Adrenal gland (tissue), 12 donors: ENCODE results near the gene RPE. TPM values are rescaled to one million over a fixed set of nuclear protein-coding genes. Genes with fewer than 3 reads are reported as not detected.

Experiments
- DNase-seq, 7 donors: peaks; one replicate each; pipeline ENCODE4 v3.0.0-alpha.2; 2019 to 2020
- H3K27ac ChIP-seq, 5 donors: fragments of 200-600 bp; sonication (generic) in 4 of 5; 1 replicate in 3 of 5; 2 replicates in 2 of 5; pipeline versions ENCODE4 v1.5.1 to v1.8.0; 2016 to 2020; ENCODE audit warnings: mild to moderate bottlenecking in 1 of 5
- H3K27me3 ChIP-seq: fragments of 200-600 bp; 2 replicates; pipeline ENCODE4 v1.8.0; 2021
- H3K36me3 ChIP-seq, 2 donors: fragments of 200-600 bp; replicated peaks in 1 of 2; 1 replicate in 1 of 2; 2 replicates in 1 of 2; pipeline versions ENCODE4 v1.5.1 to v1.8.0; 2018 to 2022
- H3K4me1 ChIP-seq, 2 donors: fragments of 200-600 bp; replicated peaks in 1 of 2; 1 replicate in 1 of 2; 2 replicates in 1 of 2; pipeline versions ENCODE4 v1.5.1 to v1.8.0; 2018 to 2021
- H3K4me3 ChIP-seq, 4 donors: fragments of 200-600 bp; sonication (generic) in 3 of 4; one replicate each; pipeline ENCODE4 v1.5.1; 2016 to 2018
- H3K9me3 ChIP-seq, 3 donors: fragments of 200-600 bp; sonication (generic) in 1 of 3; replicated peaks in 1 of 3; 1 replicate in 2 of 3; 2 replicates in 1 of 3; pipeline versions ENCODE4 v1.5.1 to v1.8.0; 2016 to 2021
- POLR2A ChIP-seq, 2 donors: fragments of 450-650 bp; IDR thresholded peaks; one replicate each; pipeline ENCODE4 v1.6.1; 2017; ENCODE audit warnings: antibody characterized with exemption in 2 of 2, mild to moderate bottlenecking in 2 of 2, moderate library complexity in 1 of 2
- WGBS, 4 donors: extraction: QIAGEN DNeasy Blood & Tissue Kit in 2 of 4; methylation state at CpG; one replicate each; pipeline versions ENCODE4 v1.1.5 to v1.1.7; 2013 to 2017; 5-methylcytosine and 5-hydroxymethylcytosine counted together
- intact Hi-C, 2 donors: fragments of 100-400 bp; cut with DNase I; formaldehyde crosslinking; loops; one replicate each; pipeline versions ENCODE4 v1.14.1 to v1.15.0; 2022 to 2023
- polyA plus RNA-seq, 3 donors: library from polyadenylated mRNA; stranded (reverse); fragments of 200-250 nt in 2 of 3; fragments of 350-450 nt in 1 of 3; fragmentation: Illumina TruSeq in 1 of 3; extraction: RNeasy Lipid Tissue Mini Kit (QIAGEN cat#74804) in 1 of 3; gene quantifications; one replicate each; pipeline ENCODE4 v1.2.3, GENCODE V29; 2013 to 2014
- total RNA-seq, 9 donors: library from RNA; depleted of rRNA in 4 of 9; stranded (reverse); fragments of >200 nt in 4 of 9; fragments of 120-200 nt in 1 of 9; fragmentation: NEBNext Ultra II Directional in 1 of 9; extraction: Animal tissue kit (Norgen Biotek cat#: 25700) in 1 of 9; gene quantifications; one replicate each; pipeline versions ENCODE4 v1.1.0 to v1.2.4, GENCODE V29; 2013 to 2023
- TF ChIP-seq, protein P1 (sequence below), 6 experiments: fragments of 450-650 bp in 4 of 6; fragments of 200-600 bp in 2 of 6; sonication (generic) in 1 of 6; IDR thresholded peaks; 1 replicate in 5 of 6; 2 replicates in 1 of 6; pipeline versions ENCODE4 v1.5.1 to v1.8.0; 2016 to 2021; ENCODE audit warnings: antibody characterized with exemption in 6 of 6, mild to moderate bottlenecking in 2 of 6, moderate library complexity in 1 of 6
- donor health status: healthy with polysubstance abuse.
- donor health status: Bipolar disorder and iron deficiency.
- donor health status: DM: yes; HTN: yes; CAD: no.
- donor health status: DM: no; HTN: no; CAD: no.
- donor health status: DM: no; HTN: no; CAD: no.
- donor health status: DM: yes; HTN: yes; CAD: no.

RPE gene
- total and polyA plus RNA-seq, 12 donors: 12.6 to 221 (median 67.1) TPM

DNA sequence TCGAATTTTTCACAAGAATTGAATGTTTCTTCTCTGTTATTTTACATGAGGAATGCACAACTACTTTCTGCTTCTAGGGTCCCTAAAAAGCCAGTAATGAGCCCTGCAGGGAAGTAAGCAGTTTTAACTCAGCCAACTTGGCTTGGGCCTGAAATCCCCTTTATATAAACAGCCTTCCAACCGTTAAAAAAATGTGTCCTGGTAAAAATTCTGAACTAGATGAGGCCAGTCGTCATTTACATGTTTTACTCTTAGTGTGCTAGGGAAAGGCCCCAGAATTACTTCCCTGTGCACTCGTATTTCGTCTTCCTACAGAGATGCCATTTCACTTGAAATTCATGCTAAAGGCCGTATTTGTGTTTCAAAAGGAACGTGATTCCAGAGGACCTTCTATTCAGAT lies 42.4 kb upstream of the RPE start:
- WGBS, 4 donors: 78 to 82% (median 81%) methylated on average over 7 of the region's 7 CpGs
- no peak for TF ChIP-seq POLR2A (IDR thresholded peaks at IDR 0.05)
- TF ChIP-seq, protein P1, sequence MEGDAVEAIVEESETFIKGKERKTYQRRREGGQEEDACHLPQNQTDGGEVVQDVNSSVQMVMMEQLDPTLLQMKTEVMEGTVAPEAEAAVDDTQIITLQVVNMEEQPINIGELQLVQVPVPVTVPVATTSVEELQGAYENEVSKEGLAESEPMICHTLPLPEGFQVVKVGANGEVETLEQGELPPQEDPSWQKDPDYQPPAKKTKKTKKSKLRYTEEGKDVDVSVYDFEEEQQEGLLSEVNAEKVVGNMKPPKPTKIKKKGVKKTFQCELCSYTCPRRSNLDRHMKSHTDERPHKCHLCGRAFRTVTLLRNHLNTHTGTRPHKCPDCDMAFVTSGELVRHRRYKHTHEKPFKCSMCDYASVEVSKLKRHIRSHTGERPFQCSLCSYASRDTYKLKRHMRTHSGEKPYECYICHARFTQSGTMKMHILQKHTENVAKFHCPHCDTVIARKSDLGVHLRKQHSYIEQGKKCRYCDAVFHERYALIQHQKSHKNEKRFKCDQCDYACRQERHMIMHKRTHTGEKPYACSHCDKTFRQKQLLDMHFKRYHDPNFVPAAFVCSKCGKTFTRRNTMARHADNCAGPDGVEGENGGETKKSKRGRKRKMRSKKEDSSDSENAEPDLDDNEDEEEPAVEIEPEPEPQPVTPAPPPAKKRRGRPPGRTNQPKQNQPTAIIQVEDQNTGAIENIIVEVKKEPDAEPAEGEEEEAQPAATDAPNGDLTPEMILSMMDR (IDR thresholded peaks at IDR 0.05): no peak
- intact Hi-C loops: no loop called here

DNA sequence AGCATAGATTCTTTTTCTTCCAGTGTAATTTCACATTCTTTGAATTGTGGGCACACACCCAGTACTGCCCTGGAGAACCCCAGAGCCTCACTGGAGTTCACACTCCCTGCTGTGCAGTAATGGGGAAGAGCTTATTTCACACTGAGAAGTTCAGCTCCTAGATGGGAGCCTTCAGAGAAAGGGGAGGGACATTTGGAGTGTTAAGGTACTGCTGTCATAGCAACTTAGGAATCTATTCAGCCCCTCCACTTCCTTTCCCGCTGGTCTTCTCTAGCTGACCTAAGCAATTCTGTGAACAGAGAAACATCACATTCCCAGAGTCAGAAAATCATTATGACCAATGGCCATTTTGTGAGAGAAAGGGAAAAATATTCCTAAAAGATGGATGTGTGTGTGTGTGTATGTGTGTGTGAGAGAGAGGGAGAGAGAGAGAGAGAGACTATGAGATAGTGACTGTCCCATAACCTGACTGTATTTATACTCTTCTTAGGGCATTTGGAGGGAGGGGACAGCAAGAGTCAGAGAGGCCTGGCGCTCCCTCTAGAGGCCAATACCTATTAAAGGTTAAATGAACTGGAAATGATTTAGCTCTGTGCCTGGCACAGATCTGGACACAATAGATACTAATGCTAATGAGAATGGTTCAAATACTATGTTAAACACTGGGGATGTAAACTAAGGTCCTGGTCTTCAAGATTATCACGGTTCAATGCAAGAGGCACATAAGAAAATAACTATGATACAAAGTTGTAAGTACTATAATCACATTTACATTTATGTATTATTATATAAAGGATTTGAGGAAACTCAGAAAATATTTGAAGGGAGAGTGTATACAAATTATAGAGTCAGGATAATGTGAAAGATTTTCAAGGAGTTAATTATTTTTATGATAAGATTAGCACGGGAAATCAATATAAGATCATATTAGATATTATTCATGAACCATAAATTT lies 41.5 kb upstream of the RPE start:
- intact Hi-C loops: no loop called here
- 25 to 33% (median 29%) methylated on average over 4 of the region's 4 CpGs for WGBS, 4 donors
- peak; percentile 56 to 82 (median 68) for DNase-seq
- no peaks in the 10 kb centered on the region for H3K27me3 ChIP-seq
- H3K4me1 ChIP-seq: peaks cover 0 to 10% of the 10 kb centered on the region in 2 donors
- TF ChIP-seq, protein P1 (IDR thresholded peaks at IDR 0.05): peak; percentile 48 to 82 (median 72)
- no peak for TF ChIP-seq POLR2A (IDR thresholded peaks at IDR 0.05)
- H3K27ac ChIP-seq: no peak overlapping the region
- H3K9me3 ChIP-seq: no peaks in the 10 kb centered on the region
- no peak overlapping the region for H3K4me3 ChIP-seq
- H3K36me3 ChIP-seq: no peaks in the 10 kb centered on the region

More for the DNA sequence above, 42.4 kb upstream of the RPE start:
- Histone ChIP-seq H3K27me3 (no peaks in the 10 kb centered on the region), H3K36me3 (no peaks in the 10 kb centered on the region), H3K9me3 (no peaks in the 10 kb centered on the region), H3K4me1 (peaks cover 0 to 10% of the 10 kb centered on the region in 2 donors), H3K27ac (no peak overlapping the region), H3K4me3 (no peak overlapping the region)
- DNase-seq: no peak

GRCh38 chr2:209965723-209966122 lies 36.7 kb upstream of the RPE start:
- TF ChIP-seq, protein P1 (IDR thresholded peaks at IDR 0.05): no peak
- TF ChIP-seq POLR2A (IDR thresholded peaks at IDR 0.05): no peak
- no peak overlapping the region for H3K27ac ChIP-seq
- intact Hi-C loops: no loop called here
- no peak overlapping the region for H3K4me3 ChIP-seq
- H3K9me3 ChIP-seq: no peaks in the 10 kb centered on the region
- WGBS, 4 donors: 83 to 90% (median 86%) methylated on average over 2 of the region's 2 CpGs
- no peak for DNase-seq
- H3K4me1 ChIP-seq: peaks cover 0 to 4% of the 10 kb centered on the region in 2 donors
- no peaks in the 10 kb centered on the region for H3K27me3 ChIP-seq
- no peaks in the 10 kb centered on the region for H3K36me3 ChIP-seq

GRCh38 chr2:209969692-209970091 lies 32.7 kb upstream of the RPE start:
- H3K4me1 ChIP-seq: no peaks in the 10 kb centered on the region
- 87 to 95% (median 93%) methylated on average over 4 of the region's 4 CpGs for WGBS, 4 donors
- no peak for DNase-seq
- no peaks in the 10 kb centered on the region for H3K27me3 ChIP-seq
- H3K9me3 ChIP-seq: no peaks in the 10 kb centered on the region
- no peak overlapping the region for H3K4me3 ChIP-seq
- H3K27ac ChIP-seq: no peak overlapping the region
- intact Hi-C loops: no loop called here
- TF ChIP-seq, protein P1 (IDR thresholded peaks at IDR 0.05): no peak
- no peak for TF ChIP-seq POLR2A (IDR thresholded peaks at IDR 0.05)
- H3K36me3 ChIP-seq: no peaks in the 10 kb centered on the region
